ENCODE measurements around the gene ADD3. TPM values are rescaled to one million over a fixed set of nuclear protein-coding genes. Genes with fewer than 3 reads are reported as not detected.
A peak's percentile ranks its signal among the peaks of the same experiment; 100 is the strongest.

Gene ADD3
- total and polyA plus RNA-seq, 2 experiments from 2014 or later = 133 to 1,101 TPM

- 57 to 59% methylated on average over 5 of the region's 5 CpGs for WGBS, 2 experiments (ENCODE audit: low coverage in 1 of 2, low lambda C conversion rate in 2 of 2, missing lambda C conversion rate in 2 of 2)
- H3K36me3 ChIP-seq (ENCODE audit: low read depth) = no peaks in the 10 kb centered on the region
- no peak overlapping the region for H3K4me3 ChIP-seq
- H3K9ac ChIP-seq = no peak overlapping the region
- peak; percentile 28 for DNase-seq
- H3K4me1 ChIP-seq (ENCODE audit: insufficient read depth) = no peaks in the 10 kb centered on the region
- H3K4me2 ChIP-seq (ENCODE audit: unreplicated experiment) = no peak overlapping the region
- no peak for TF ChIP-seq EZH2 (IDR thresholded peaks at IDR 0.05; ENCODE audit: insufficient read depth, poor library complexity, severe bottlenecking)
- TF ChIP-seq EZH2phosphoT487 (IDR thresholded peaks at IDR 0.05; ENCODE audit: insufficient read depth, low read depth) = no peak
- no peaks in the 10 kb centered on the region for H3K9me3 ChIP-seq (ENCODE audit: low read depth)
- no peaks in the 10 kb centered on the region for H3K79me2 ChIP-seq (ENCODE audit: insufficient read depth)
- no peaks in the 10 kb centered on the region for H4K20me1 ChIP-seq (ENCODE audit: insufficient read depth)
- peaks cover 43% of the 10 kb centered on the region for H3K27me3 ChIP-seq (replicated peaks; ENCODE audit: insufficient read depth)
- no peaks in the 10 kb centered on the region for H3F3A ChIP-seq (ENCODE audit: insufficient read depth)
- no peak overlapping the region for H3K27ac ChIP-seq
- H2AFZ ChIP-seq = no peak overlapping the region
- in situ Hi-C loops (cut with MboI) = no loop called here
- no peaks in the 10 kb centered on the region for H3K9me2 ChIP-seq (ENCODE audit: insufficient read depth)
These were observed 164.4 kb downstream of the ADD3 start for GRCh38 chr10:110172155-110172554.

- TF ChIP-seq EZH2 (IDR thresholded peaks at IDR 0.05; ENCODE audit: insufficient read depth, poor library complexity, severe bottlenecking) = no peak
- no peak for TF ChIP-seq EZH2phosphoT487 (IDR thresholded peaks at IDR 0.05; ENCODE audit: insufficient read depth, low read depth)
- H3K36me3 ChIP-seq (ENCODE audit: low read depth) = no peaks in the 10 kb centered on the region
- in situ Hi-C loops (cut with MboI) = no loop called here
- H3K4me2 ChIP-seq (ENCODE audit: unreplicated experiment) = no peak overlapping the region
- no peaks in the 10 kb centered on the region for H4K20me1 ChIP-seq (ENCODE audit: insufficient read depth)
- no peaks in the 10 kb centered on the region for H3K9me3 ChIP-seq (ENCODE audit: low read depth)
- no peak for DNase-seq
- peaks cover 23% of the 10 kb centered on the region for H3K27me3 ChIP-seq (replicated peaks; ENCODE audit: insufficient read depth)
- no peak overlapping the region for H2AFZ ChIP-seq
- H3K27ac ChIP-seq = no peak overlapping the region
- H3F3A ChIP-seq (ENCODE audit: insufficient read depth) = no peaks in the 10 kb centered on the region
- no peak overlapping the region for H3K9ac ChIP-seq
- no peaks in the 10 kb centered on the region for H3K79me2 ChIP-seq (ENCODE audit: insufficient read depth)
- H3K4me3 ChIP-seq = no peak overlapping the region
- no peaks in the 10 kb centered on the region for H3K9me2 ChIP-seq (ENCODE audit: insufficient read depth)
- H3K4me1 ChIP-seq (ENCODE audit: insufficient read depth) = no peaks in the 10 kb centered on the region
These were observed 166.4 kb downstream of the ADD3 start for GRCh38 chr10:110174201-110174600.

DNA sequence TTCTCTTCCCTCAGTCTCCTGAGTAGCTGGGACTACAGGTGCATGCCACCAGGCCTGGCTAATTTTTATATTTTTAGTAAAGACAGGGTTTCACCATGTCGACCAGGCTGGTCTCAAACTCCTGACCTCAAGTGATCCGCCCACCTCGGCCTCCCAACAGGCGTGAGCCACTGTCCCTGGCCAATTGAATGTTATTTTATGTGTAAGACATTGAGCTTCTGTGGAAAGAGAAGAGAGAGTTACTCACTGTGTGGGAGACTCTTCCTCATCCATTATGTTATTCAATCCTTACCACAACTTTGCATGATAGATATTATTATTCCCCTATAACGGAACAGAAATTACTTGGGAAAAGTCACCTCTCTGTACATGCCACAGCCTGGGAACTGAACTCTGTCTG is 167.0 kb downstream of the ADD3 start:
- DNase-seq = no peak
- H2AFZ ChIP-seq = no peak overlapping the region
- no peak overlapping the region for H3K4me2 ChIP-seq (ENCODE audit: unreplicated experiment)
- H4K20me1 ChIP-seq (ENCODE audit: insufficient read depth) = no peaks in the 10 kb centered on the region
- WGBS, 2 experiments (ENCODE audit: low coverage in 1 of 2, low lambda C conversion rate in 2 of 2, missing lambda C conversion rate in 2 of 2) = 90 to 93% methylated on average over 5 of the region's 5 CpGs
- no peaks in the 10 kb centered on the region for H3K9me3 ChIP-seq (ENCODE audit: low read depth)
- in situ Hi-C loops (cut with MboI) = no loop called here
- H3F3A ChIP-seq (ENCODE audit: insufficient read depth) = no peaks in the 10 kb centered on the region
- no peak for TF ChIP-seq EZH2phosphoT487 (IDR thresholded peaks at IDR 0.05; ENCODE audit: insufficient read depth, low read depth)
- no peak for TF ChIP-seq EZH2 (IDR thresholded peaks at IDR 0.05; ENCODE audit: insufficient read depth, poor library complexity, severe bottlenecking)
- H3K27me3 ChIP-seq (replicated peaks; ENCODE audit: insufficient read depth) = peaks cover 16% of the 10 kb centered on the region
- no peak overlapping the region for H3K4me3 ChIP-seq
- no peaks in the 10 kb centered on the region for H3K79me2 ChIP-seq (ENCODE audit: insufficient read depth)
- no peak overlapping the region for H3K27ac ChIP-seq
- no peak overlapping the region for H3K9ac ChIP-seq
- H3K36me3 ChIP-seq (ENCODE audit: low read depth) = no peaks in the 10 kb centered on the region
- H3K9me2 ChIP-seq (ENCODE audit: insufficient read depth) = no peaks in the 10 kb centered on the region
- no peaks in the 10 kb centered on the region for H3K4me1 ChIP-seq (ENCODE audit: insufficient read depth)

- TF ChIP-seq EZH2phosphoT487 (IDR thresholded peaks at IDR 0.05; ENCODE audit: insufficient read depth, low read depth) (no peak), EZH2 (IDR thresholded peaks at IDR 0.05; ENCODE audit: insufficient read depth, poor library complexity, severe bottlenecking) (no peak)
- no peaks in the 10 kb centered on the region for H3K79me2 ChIP-seq (ENCODE audit: insufficient read depth)
These were observed 167.6 kb downstream of the ADD3 start for GRCh38 chr10:110175406-110175805.

More at GRCh38 chr10:110175406-110175805, 167.6 kb downstream of the ADD3 start:
- Histone ChIP-seq H2AFZ (no peak overlapping the region), H3K27me3 (replicated peaks; ENCODE audit: insufficient read depth) (peaks cover 11% of the 10 kb centered on the region), H3K4me3 (no peak overlapping the region), H4K20me1 (ENCODE audit: insufficient read depth) (no peaks in the 10 kb centered on the region), H3K36me3 (ENCODE audit: low read depth) (no peaks in the 10 kb centered on the region), H3K4me2 (ENCODE audit: unreplicated experiment) (no peak overlapping the region), H3K4me1 (ENCODE audit: insufficient read depth) (no peaks in the 10 kb centered on the region), H3K9me3 (ENCODE audit: low read depth) (no peaks in the 10 kb centered on the region), H3K9me2 (ENCODE audit: insufficient read depth) (no peaks in the 10 kb centered on the region), H3K9ac (no peak overlapping the region), H3F3A (ENCODE audit: insufficient read depth) (no peaks in the 10 kb centered on the region), H3K27ac (no peak overlapping the region)
- DNase-seq = peak; percentile 26
- 82 to 84% methylated on average over 2 of the region's 2 CpGs for WGBS, 2 experiments (ENCODE audit: low coverage in 1 of 2, low lambda C conversion rate in 2 of 2, missing lambda C conversion rate in 2 of 2)
- in situ Hi-C loops (cut with MboI) = no loop called here

All from GM23248 (cell line).